ENCODE measurements around the gene LAMA2.
"Not testable (repeated sequence)": the region's sequence is repeated elsewhere in the genome, so short reads cannot be mapped to it uniquely, and the experiment has no call there.

LAMA2 gene

GRCh38 chr6:129059650-129060049 lies 176.7 kb downstream of the LAMA2 start:
- no peak for DNase-seq (ENCODE audit: low read depth, low spot score)
- WGBS (ENCODE audit: insufficient coverage, insufficient read length): no CpG with 5 or more reads among the region's 2 CpGs
- no peaks in the 10 kb centered on the region for H3K4me1 ChIP-seq (ENCODE audit: control insufficient read depth, insufficient read depth, low read length)

GRCh38 chr6:129069006-129069405 lies 186.1 kb downstream of the LAMA2 start:
- no peaks in the 10 kb centered on the region for H3K9me3 ChIP-seq (ENCODE audit: control insufficient read depth, insufficient read depth, low read length)
- no peak overlapping the region for H3K4me3 ChIP-seq (ENCODE audit: low read length)
- no peaks in the 10 kb centered on the region for H3K4me1 ChIP-seq (ENCODE audit: control insufficient read depth, insufficient read depth, low read length)
- no peaks in the 10 kb centered on the region for H3K27me3 ChIP-seq (ENCODE audit: control insufficient read depth, insufficient read depth, low read length)
- no peaks in the 10 kb centered on the region for H3K36me3 ChIP-seq (ENCODE audit: control insufficient read depth, insufficient read depth, low read length)
- H3K27ac ChIP-seq (ENCODE audit: low read length): no peak overlapping the region
- DNase-seq (ENCODE audit: low read depth, low spot score): no peak

More at GRCh38 chr6:129059650-129060049, 176.7 kb downstream of the LAMA2 start:
- Histone ChIP-seq H3K36me3 (ENCODE audit: control insufficient read depth, insufficient read depth, low read length) (no peaks in the 10 kb centered on the region), H3K27me3 (ENCODE audit: control insufficient read depth, insufficient read depth, low read length) (no peaks in the 10 kb centered on the region), H3K4me3 (ENCODE audit: low read length) (no peak overlapping the region), H3K27ac (ENCODE audit: low read length) (no peak overlapping the region), H3K9me3 (ENCODE audit: control insufficient read depth, insufficient read depth, low read length) (no peaks in the 10 kb centered on the region)

DNA sequence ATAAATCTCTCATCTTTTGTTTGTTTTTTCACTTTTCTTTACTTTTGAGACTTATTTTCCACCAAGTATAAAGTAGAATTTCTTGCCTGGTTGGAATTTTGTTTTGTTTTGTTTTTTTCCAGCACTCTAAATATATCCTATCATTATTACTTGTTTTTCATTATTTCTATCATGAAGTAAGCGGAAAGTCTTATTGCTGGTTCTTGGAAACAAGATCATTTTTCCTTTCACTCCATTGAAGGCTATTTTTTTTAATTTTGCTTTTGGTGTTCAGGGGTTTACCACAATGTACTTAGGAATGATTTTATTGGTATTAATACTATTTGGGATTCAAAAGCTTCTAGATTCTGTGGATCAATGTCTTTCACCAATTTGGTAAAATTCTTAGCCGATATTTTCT lies 190.1 kb downstream of the LAMA2 start:
- Histone ChIP-seq H3K4me1 (ENCODE audit: control insufficient read depth, insufficient read depth, low read length) (no peaks in the 10 kb centered on the region), H3K36me3 (ENCODE audit: control insufficient read depth, insufficient read depth, low read length) (no peaks in the 10 kb centered on the region), H3K4me3 (ENCODE audit: low read length) (no peak overlapping the region), H3K27ac (ENCODE audit: low read length) (no peak overlapping the region), H3K27me3 (ENCODE audit: control insufficient read depth, insufficient read depth, low read length) (no peaks in the 10 kb centered on the region), H3K9me3 (ENCODE audit: control insufficient read depth, insufficient read depth, low read length) (no peaks in the 10 kb centered on the region)
- WGBS (ENCODE audit: insufficient coverage, insufficient read length): no CpG with 5 or more reads among the region's 2 CpGs
- DNase-seq (ENCODE audit: low read depth, low spot score): no peak

DNA sequence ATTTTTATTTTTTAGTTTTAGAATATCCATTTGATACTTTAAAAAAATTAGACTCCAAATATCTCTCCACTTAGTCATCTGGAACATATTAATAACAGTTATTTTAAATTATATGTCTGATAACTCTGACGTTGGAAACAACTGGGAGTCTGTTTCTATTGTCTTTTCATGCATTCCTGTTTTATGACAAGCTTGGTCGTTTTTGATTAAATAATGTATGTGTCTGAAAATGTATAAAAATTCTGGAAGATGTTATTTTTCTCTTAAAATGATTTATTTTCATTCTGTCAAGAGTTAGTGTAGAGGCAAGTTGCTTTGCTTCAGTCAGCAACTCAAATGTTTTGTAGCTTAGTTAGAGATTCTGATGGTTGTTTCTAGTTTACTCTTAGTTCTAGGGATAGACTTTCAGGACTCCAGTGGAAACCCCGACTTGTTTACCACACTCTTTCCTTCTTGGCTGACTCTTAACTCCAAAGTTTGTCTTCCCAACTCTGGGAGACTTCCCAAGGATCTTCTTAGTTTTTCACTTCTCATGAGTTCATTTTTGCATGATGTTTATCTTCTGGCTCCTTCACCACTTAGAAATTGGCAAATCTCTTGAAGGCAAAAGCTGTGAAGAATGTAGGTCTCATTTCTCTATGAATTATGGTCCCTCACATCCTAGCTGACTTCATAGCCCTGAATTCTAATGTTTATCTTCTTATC lies 190.9 kb downstream of the LAMA2 start:
- Histone ChIP-seq H3K27me3 (ENCODE audit: control insufficient read depth, insufficient read depth, low read length) (no peaks in the 10 kb centered on the region), H3K9me3 (ENCODE audit: control insufficient read depth, insufficient read depth, low read length) (no peaks in the 10 kb centered on the region), H3K36me3 (ENCODE audit: control insufficient read depth, insufficient read depth, low read length) (no peaks in the 10 kb centered on the region), H3K4me1 (ENCODE audit: control insufficient read depth, insufficient read depth, low read length) (no peaks in the 10 kb centered on the region), H3K27ac (ENCODE audit: low read length) (no peak overlapping the region), H3K4me3 (ENCODE audit: low read length) (no peak overlapping the region)
- DNase-seq (ENCODE audit: low read depth, low spot score): no peak
- no CpG with 5 or more reads among the region's 3 CpGs for WGBS (ENCODE audit: insufficient coverage, insufficient read length)

DNA sequence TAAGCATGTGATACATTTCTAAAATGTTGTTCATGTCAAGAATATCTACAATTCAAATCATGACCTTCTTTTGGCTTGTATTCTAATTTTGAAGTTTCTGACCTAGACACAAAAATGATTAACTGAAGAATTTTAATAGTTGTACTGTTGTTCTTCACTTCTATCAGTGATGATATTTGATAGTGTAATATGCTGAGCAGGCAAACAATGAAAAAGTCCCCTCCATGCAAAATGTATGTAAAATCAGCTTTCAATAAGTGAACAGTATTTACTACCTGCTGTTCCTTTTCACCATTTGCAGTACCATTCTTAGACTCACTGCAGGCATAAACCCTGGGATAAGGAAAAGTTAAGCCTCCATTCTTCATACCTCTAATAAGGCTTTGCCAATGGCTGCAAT lies 201.5 kb downstream of the LAMA2 start:
- H3K4me3 ChIP-seq (ENCODE audit: low read length): no peak overlapping the region
- DNase-seq (ENCODE audit: low read depth, low spot score): no peak
- no peaks in the 10 kb centered on the region for H3K9me3 ChIP-seq (ENCODE audit: control insufficient read depth, insufficient read depth, low read length)
- H3K27ac ChIP-seq (ENCODE audit: low read length): no peak overlapping the region
- H3K27me3 ChIP-seq (ENCODE audit: control insufficient read depth, insufficient read depth, low read length): no peaks in the 10 kb centered on the region
- no peaks in the 10 kb centered on the region for H3K36me3 ChIP-seq (ENCODE audit: control insufficient read depth, insufficient read depth, low read length)
- no peaks in the 10 kb centered on the region for H3K4me1 ChIP-seq (ENCODE audit: control insufficient read depth, insufficient read depth, low read length)

DNA sequence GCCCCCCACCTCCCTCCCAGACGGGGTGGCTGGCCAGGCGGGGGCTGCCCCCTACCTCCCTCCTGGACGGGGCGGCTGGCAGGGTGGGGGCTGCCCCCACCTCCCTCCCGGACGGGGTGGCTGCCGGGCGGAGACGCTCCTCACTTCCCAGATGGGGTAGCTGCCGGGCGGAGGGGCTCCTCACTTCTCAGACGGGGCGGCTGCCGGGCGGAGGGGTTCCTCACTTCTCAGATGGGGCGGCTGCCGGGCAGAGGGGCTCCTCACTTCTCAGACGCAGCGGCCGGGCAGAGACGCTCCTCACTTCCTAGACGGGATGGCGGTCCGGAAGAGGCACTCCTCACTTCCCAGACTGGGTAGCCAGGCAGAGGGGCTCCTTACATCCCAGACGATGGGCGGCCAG lies 205.5 kb downstream of the LAMA2 start:
- not testable (repeated sequence) for DNase-seq (ENCODE audit: low read depth, low spot score); H3K4me1 ChIP-seq (ENCODE audit: control insufficient read depth, insufficient read depth, low read length); H3K4me3 ChIP-seq (ENCODE audit: low read length); H3K36me3 ChIP-seq (ENCODE audit: control insufficient read depth, insufficient read depth, low read length); H3K27me3 ChIP-seq (ENCODE audit: control insufficient read depth, insufficient read depth, low read length); H3K9me3 ChIP-seq (ENCODE audit: control insufficient read depth, insufficient read depth, low read length); H3K27ac ChIP-seq (ENCODE audit: low read length)
- no CpG with 5 or more reads among the region's 26 CpGs for WGBS (ENCODE audit: insufficient coverage, insufficient read length)

- Histone ChIP-seq H3K27ac (ENCODE audit: low read length) (no peak overlapping the region), H3K27me3 (ENCODE audit: control insufficient read depth, insufficient read depth, low read length) (no peaks in the 10 kb centered on the region), H3K4me1 (ENCODE audit: control insufficient read depth, insufficient read depth, low read length) (no peaks in the 10 kb centered on the region), H3K36me3 (ENCODE audit: control insufficient read depth, insufficient read depth, low read length) (no peaks in the 10 kb centered on the region), H3K4me3 (ENCODE audit: low read length) (no peak overlapping the region), H3K9me3 (ENCODE audit: control insufficient read depth, insufficient read depth, low read length) (no peaks in the 10 kb centered on the region)
- no peak for DNase-seq (ENCODE audit: low read depth, low spot score)
- WGBS (ENCODE audit: insufficient coverage, insufficient read length): no CpG with 5 or more reads among the region's 1 CpG
Measured at GRCh38 chr6:129089357-129089756, 206.4 kb downstream of the LAMA2 start.

- no peaks in the 10 kb centered on the region for H3K4me1 ChIP-seq (ENCODE audit: control insufficient read depth, insufficient read depth, low read length)
- no CpG with 5 or more reads among the region's 3 CpGs for WGBS (ENCODE audit: insufficient coverage, insufficient read length)
- no peaks in the 10 kb centered on the region for H3K27me3 ChIP-seq (ENCODE audit: control insufficient read depth, insufficient read depth, low read length)
- H3K4me3 ChIP-seq (ENCODE audit: low read length): no peak overlapping the region
- H3K27ac ChIP-seq (ENCODE audit: low read length): no peak overlapping the region
- no peaks in the 10 kb centered on the region for H3K9me3 ChIP-seq (ENCODE audit: control insufficient read depth, insufficient read depth, low read length)
- no peak for DNase-seq (ENCODE audit: low read depth, low spot score)
- H3K36me3 ChIP-seq (ENCODE audit: control insufficient read depth, insufficient read depth, low read length): no peaks in the 10 kb centered on the region
Measured at GRCh38 chr6:129094147-129094546, 211.2 kb downstream of the LAMA2 start.

DNA sequence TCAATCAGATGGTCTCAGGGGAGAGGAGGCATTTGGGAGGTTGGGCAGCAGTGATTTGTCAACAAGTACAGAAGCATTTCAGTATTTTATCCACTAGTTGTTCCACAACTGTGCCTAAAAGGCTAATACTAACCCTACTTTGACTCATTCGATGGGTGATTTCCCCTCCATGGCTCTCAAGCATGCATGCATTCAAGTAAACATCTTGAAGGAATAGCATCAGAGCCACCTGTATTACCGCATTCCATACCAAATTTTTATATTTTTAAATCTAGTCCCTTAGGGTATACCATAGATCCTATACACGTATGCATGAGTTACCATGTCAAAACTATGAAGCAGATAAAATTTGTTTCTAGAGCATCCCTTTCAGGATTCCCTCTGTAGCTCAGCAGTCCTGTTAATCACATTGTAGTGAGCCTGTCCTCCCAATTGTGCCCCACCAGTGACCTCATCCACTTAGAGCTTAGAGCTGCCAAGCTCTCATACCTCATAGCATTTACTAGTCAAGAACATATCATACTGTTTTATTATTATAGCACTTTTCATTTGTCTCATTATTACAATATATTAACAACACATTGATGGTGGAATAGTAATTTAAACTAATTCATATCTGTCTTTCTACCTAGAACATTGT lies 213.8 kb downstream of the LAMA2 start:
- Histone ChIP-seq H3K9me3 (ENCODE audit: control insufficient read depth, insufficient read depth, low read length) (no peaks in the 10 kb centered on the region), H3K27me3 (ENCODE audit: control insufficient read depth, insufficient read depth, low read length) (no peaks in the 10 kb centered on the region), H3K4me3 (ENCODE audit: low read length) (no peak overlapping the region), H3K36me3 (ENCODE audit: control insufficient read depth, insufficient read depth, low read length) (no peaks in the 10 kb centered on the region), H3K4me1 (ENCODE audit: control insufficient read depth, insufficient read depth, low read length) (no peaks in the 10 kb centered on the region), H3K27ac (ENCODE audit: low read length) (no peak overlapping the region)
- no CpG with 5 or more reads among the region's 3 CpGs for WGBS (ENCODE audit: insufficient coverage, insufficient read length)
- no peak for DNase-seq (ENCODE audit: low read depth, low spot score)

DNA sequence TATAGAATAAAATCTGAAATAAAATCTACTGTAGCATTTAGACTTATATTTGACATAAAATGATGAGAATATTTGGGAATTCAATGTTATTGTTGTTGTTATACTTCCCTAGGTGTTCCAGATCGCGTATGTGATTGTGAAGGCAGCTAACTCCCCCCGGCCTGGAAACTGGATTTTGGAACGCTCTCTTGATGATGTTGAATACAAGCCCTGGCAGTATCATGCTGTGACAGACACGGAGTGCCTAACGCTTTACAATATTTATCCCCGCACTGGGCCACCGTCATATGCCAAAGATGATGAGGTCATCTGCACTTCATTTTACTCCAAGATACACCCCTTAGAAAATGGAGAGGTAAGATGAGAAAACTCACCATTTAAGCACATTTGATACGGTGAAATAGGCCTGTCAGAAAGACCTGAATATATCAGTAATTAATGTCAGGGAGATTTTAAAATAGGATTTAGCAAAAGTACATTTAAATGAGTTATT lies 215.2 kb downstream of the LAMA2 start:
- Histone ChIP-seq H3K4me1 (ENCODE audit: control insufficient read depth, insufficient read depth, low read length) (no peaks in the 10 kb centered on the region), H3K9me3 (ENCODE audit: control insufficient read depth, insufficient read depth, low read length) (no peaks in the 10 kb centered on the region), H3K36me3 (ENCODE audit: control insufficient read depth, insufficient read depth, low read length) (no peaks in the 10 kb centered on the region), H3K4me3 (ENCODE audit: low read length) (no peak overlapping the region), H3K27ac (ENCODE audit: low read length) (no peak overlapping the region), H3K27me3 (ENCODE audit: control insufficient read depth, insufficient read depth, low read length) (no peaks in the 10 kb centered on the region)
- no CpG with 5 or more reads among the region's 9 CpGs for WGBS (ENCODE audit: insufficient coverage, insufficient read length)
- no peak for DNase-seq (ENCODE audit: low read depth, low spot score)

- H3K36me3 ChIP-seq (ENCODE audit: control insufficient read depth, insufficient read depth, low read length): no peaks in the 10 kb centered on the region
- no peak for DNase-seq (ENCODE audit: low read depth, low spot score)
- H3K4me1 ChIP-seq (ENCODE audit: control insufficient read depth, insufficient read depth, low read length): no peaks in the 10 kb centered on the region
- H3K27ac ChIP-seq (ENCODE audit: low read length): no peak overlapping the region
- H3K9me3 ChIP-seq (ENCODE audit: control insufficient read depth, insufficient read depth, low read length): no peaks in the 10 kb centered on the region
- no peaks in the 10 kb centered on the region for H3K27me3 ChIP-seq (ENCODE audit: control insufficient read depth, insufficient read depth, low read length)
- no peak overlapping the region for H3K4me3 ChIP-seq (ENCODE audit: low read length)
Measured at GRCh38 chr6:129099696-129100095, 216.8 kb downstream of the LAMA2 start.
